Transverse colon (tissue), 4 donors: Measurements from ENCODE around the gene CDK11A.

ENCODE experiments used
- EP300 ChIP-seq: sonication (generic); formaldehyde crosslinking; IDR thresholded peaks from one replicate; pipeline ENCODE4 v1.6.1; 2017; ENCODE audit warnings: antibody characterized with exemption, low read depth
- POLR2A ChIP-seq: fragments of 450-650 bp; IDR thresholded peaks from one replicate; pipeline ENCODE4 v1.6.1; 2016; ENCODE audit warnings: antibody characterized with exemption, mild to moderate bottlenecking, moderate library complexity
- POLR2AphosphoS5 ChIP-seq, 3 donors: sonication (generic); formaldehyde crosslinking; IDR thresholded peaks; one replicate each; pipeline ENCODE4 v1.6.1; 2016; ENCODE audit warnings: antibody characterized with exemption in 3 of 3
- TF ChIP-seq, protein P1 (sequence below), 5 experiments: fragments of 200-600 bp in 3 of 5; fragments of 450-650 bp in 2 of 5; sonication (generic) in 3 of 5; IDR thresholded peaks; 1 replicate in 2 of 5; 2 replicates in 3 of 5; pipeline ENCODE4 v1.5.1; 2016 to 2017; ENCODE audit warnings: antibody characterized with exemption in 5 of 5, inconsistent platforms in 3 of 5, mild to moderate bottlenecking in 2 of 5, moderate library complexity in 1 of 5

DNA sequence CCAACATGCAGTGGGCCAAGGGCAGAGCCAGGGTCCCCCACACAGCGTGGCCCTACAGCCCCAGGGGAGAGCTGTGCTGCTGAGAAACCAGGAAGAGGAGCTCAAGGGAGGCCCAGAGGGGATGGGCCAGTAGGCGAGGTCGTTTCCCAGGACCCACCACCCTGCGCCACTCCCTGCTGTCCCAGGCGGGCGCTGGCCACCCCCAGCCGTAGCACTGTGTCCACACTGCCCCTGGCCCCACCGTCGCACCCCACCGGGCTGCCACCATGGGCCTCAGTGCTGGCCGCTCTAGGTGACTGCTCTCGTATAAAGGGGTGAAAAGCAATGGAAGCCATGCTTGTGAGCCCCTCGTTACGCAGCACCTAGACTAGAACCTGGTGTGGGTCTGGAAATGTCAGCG is 31.7 kb upstream of the CDK11A start:
- TF ChIP-seq, protein P1, sequence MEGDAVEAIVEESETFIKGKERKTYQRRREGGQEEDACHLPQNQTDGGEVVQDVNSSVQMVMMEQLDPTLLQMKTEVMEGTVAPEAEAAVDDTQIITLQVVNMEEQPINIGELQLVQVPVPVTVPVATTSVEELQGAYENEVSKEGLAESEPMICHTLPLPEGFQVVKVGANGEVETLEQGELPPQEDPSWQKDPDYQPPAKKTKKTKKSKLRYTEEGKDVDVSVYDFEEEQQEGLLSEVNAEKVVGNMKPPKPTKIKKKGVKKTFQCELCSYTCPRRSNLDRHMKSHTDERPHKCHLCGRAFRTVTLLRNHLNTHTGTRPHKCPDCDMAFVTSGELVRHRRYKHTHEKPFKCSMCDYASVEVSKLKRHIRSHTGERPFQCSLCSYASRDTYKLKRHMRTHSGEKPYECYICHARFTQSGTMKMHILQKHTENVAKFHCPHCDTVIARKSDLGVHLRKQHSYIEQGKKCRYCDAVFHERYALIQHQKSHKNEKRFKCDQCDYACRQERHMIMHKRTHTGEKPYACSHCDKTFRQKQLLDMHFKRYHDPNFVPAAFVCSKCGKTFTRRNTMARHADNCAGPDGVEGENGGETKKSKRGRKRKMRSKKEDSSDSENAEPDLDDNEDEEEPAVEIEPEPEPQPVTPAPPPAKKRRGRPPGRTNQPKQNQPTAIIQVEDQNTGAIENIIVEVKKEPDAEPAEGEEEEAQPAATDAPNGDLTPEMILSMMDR (IDR thresholded peaks at IDR 0.05) = no peak
- no peak for TF ChIP-seq POLR2AphosphoS5 (IDR thresholded peaks at IDR 0.05)
- TF ChIP-seq POLR2A = no peak
- no peak for TF ChIP-seq EP300
